ENCODE measurements around the gene PHACTR1.

GRCh38 chr6:12818324-12818723 is 101.8 kb downstream of the PHACTR1 start:
- TF ChIP-seq POLR2A (IDR thresholded peaks at IDR 0.05; ENCODE audit: low read length), result no peak
- TF ChIP-seq GATA1 (IDR thresholded peaks at IDR 0.05; ENCODE audit: low read depth, low read length), result no peak
